IMR-90 (cell line): Measurements from ENCODE around the gene SIGLEC15. TPM values are rescaled to one million over a fixed set of nuclear protein-coding genes. Genes with fewer than 3 reads are reported as not detected.

Experiments used
- ATAC-seq: fragments of 200-7000 bp; cut with Tn5 transposase; 2 replicates; pipeline ENCODE4 v1.9.1; 2020; ENCODE audit warnings: low read depth, mild to moderate bottlenecking, moderate library complexity
- BruUV-seq: library from RNA; stranded (reverse); fragments of 400-500 nt; replicated peaks from 2 replicates; lab custom pipeline; 2021; lab: Mats Ljungman, UMichigan
- CTCF ChIA-PET: fragments of 300-600 bp; formaldehyde crosslinking; extraction: SDS; loops from one replicate; lab custom pipeline; 2021; ENCODE audit warnings: antibody characterized with exemption; lab: Yijun Ruan, JAX
- POLR2A ChIA-PET: fragments of 300-600 bp; sonication (Branson Sonifier 250); formaldehyde crosslinking; loops from one replicate; lab custom pipeline; 2022; ENCODE audit warnings: antibody characterized with exemption; ENCODE audit not compliant: unreplicated experiment; lab: Charles Lee
- DNase-seq: peaks from one replicate; pipeline ENCODE4 v3.0.0; 2013
- H2AFZ ChIP-seq: replicated peaks from 2 replicates; pipeline ENCODE3; 2013; ENCODE audit warnings: low read length, mild to moderate bottlenecking; ENCODE audit not compliant: poor library complexity
- H2AK5ac ChIP-seq: 2 replicates; pipeline ENCODE4 v1.6.1; 2013; ENCODE audit warnings: low read depth, low read length, inconsistent platforms
- H2AK9ac ChIP-seq: replicated peaks from 2 replicates; pipeline ENCODE3; 2013; ENCODE audit warnings: mild to moderate bottlenecking, low read depth, low read length, moderate library complexity; ENCODE audit not compliant: poor library complexity
- H2BK120ac ChIP-seq: 2 replicates; pipeline ENCODE4 v1.6.1; 2013; ENCODE audit warnings: low read depth, low read length, inconsistent platforms
- H2BK15ac ChIP-seq: 3 replicates; pipeline ENCODE4 v1.6.1; 2013; ENCODE audit warnings: low read depth, low read length, inconsistent platforms
- H2BK20ac ChIP-seq: 2 replicates; pipeline ENCODE4 v1.6.1; 2013; ENCODE audit warnings: low read depth, mild to moderate bottlenecking, inconsistent platforms, low read length, moderate library complexity
- H2BK5ac ChIP-seq: 2 replicates; pipeline ENCODE4 v1.6.1; 2013; ENCODE audit warnings: mild to moderate bottlenecking, low read depth, low read length, inconsistent platforms; ENCODE audit not compliant: poor library complexity, severe bottlenecking
- H3K14ac ChIP-seq: replicated peaks from 2 replicates; pipeline ENCODE4 v1.6.1; 2013; ENCODE audit warnings: low read depth, low read length, inconsistent platforms
- H3K18ac ChIP-seq: 2 replicates; pipeline ENCODE4 v1.6.1; 2013; ENCODE audit warnings: low read depth, low read length, control low read depth
- H3K23ac ChIP-seq: 2 replicates; pipeline ENCODE4 v1.6.1; 2013; ENCODE audit warnings: low read depth, low read length, inconsistent platforms
- H3K27ac ChIP-seq: 2 replicates; pipeline ENCODE4 v1.5.1; 2013; ENCODE audit warnings: mild to moderate bottlenecking, control low read depth, low read length; ENCODE audit not compliant: insufficient read depth
- H3K27me3 ChIP-seq: 2 replicates; pipeline ENCODE4 v1.6.1; 2013; ENCODE audit warnings: low read length; ENCODE audit not compliant: control insufficient read depth, insufficient read depth
- H3K36me3 ChIP-seq: 2 replicates; pipeline ENCODE4 v1.6.1; 2013; ENCODE audit warnings: low read length, mixed read lengths; ENCODE audit not compliant: control insufficient read depth, insufficient read depth
- H3K4ac ChIP-seq: 2 replicates; pipeline ENCODE4 v1.6.1; 2013; ENCODE audit warnings: low read depth, low read length, inconsistent platforms
- H3K4me1 ChIP-seq: 2 replicates; pipeline ENCODE4 v1.6.1; 2013; ENCODE audit warnings: low read length, mixed read lengths; ENCODE audit not compliant: control insufficient read depth, insufficient read depth
- H3K4me2 ChIP-seq: 2 replicates; pipeline ENCODE4 v1.6.1; 2013; ENCODE audit warnings: low read depth, mild to moderate bottlenecking, control low read depth, low read length, moderate library complexity
- H3K4me3 ChIP-seq: 2 replicates; pipeline ENCODE4 v1.5.1; 2013; ENCODE audit warnings: low read depth, mild to moderate bottlenecking, control low read depth, low read length, moderate library complexity; ENCODE audit not compliant: insufficient read depth
- H3K56ac ChIP-seq: 2 replicates; pipeline ENCODE4 v1.6.1; 2013; ENCODE audit warnings: low read length, inconsistent platforms; ENCODE audit not compliant: insufficient read depth; ENCODE audit errors: extremely low read depth
- H3K79me1 ChIP-seq, 2 experiments: 2 replicates each; pipeline ENCODE4 v1.6.1; 2013; ENCODE audit warnings: low read length in 2 of 2, inconsistent platforms in 1 of 2, low read depth in 1 of 2
- H3K9ac ChIP-seq: 2 replicates; pipeline ENCODE4 v1.6.1; 2013; ENCODE audit warnings: low read depth, low read length, control low read depth
- H3K9me1 ChIP-seq: 2 replicates; pipeline ENCODE4 v1.6.1; 2013; ENCODE audit warnings: low read length, inconsistent platforms; ENCODE audit not compliant: insufficient read depth
- H3K9me3 ChIP-seq: 2 replicates; pipeline ENCODE4 v1.6.1; 2013; ENCODE audit warnings: low read length; ENCODE audit not compliant: control insufficient read depth, insufficient read depth
- H4K20me1 ChIP-seq: 2 replicates; pipeline ENCODE4 v1.6.1; 2013; ENCODE audit warnings: low read length, inconsistent platforms; ENCODE audit not compliant: insufficient read depth
- H4K5ac ChIP-seq: 2 replicates; pipeline ENCODE4 v1.6.1; 2013; ENCODE audit warnings: mild to moderate bottlenecking, low read depth, low read length, control low read depth
- H4K8ac ChIP-seq, 2 experiments: 2 replicates each; pipeline ENCODE4 v1.6.1; 2013; ENCODE audit warnings: low read depth in 2 of 2, low read length in 2 of 2, control low read depth in 1 of 2, inconsistent platforms in 1 of 2
- H4K91ac ChIP-seq: 2 replicates; pipeline ENCODE4 v1.6.1; 2013; ENCODE audit warnings: low read depth, low read length, inconsistent platforms; ENCODE audit not compliant: insufficient read depth
- ELK1 ChIP-seq: fragments of 150-350 bp; IDR thresholded peaks from 2 replicates; pipeline ENCODE4 v1.6.1; 2016; ENCODE audit warnings: low read depth, mild to moderate bottlenecking, low read length, moderate library complexity, borderline replicate concordance
- FOS ChIP-seq: fragments of 150-350 bp; IDR thresholded peaks from 2 replicates; pipeline ENCODE4 v1.6.1; 2016; ENCODE audit warnings: low read depth, low read length
- MAFK ChIP-seq: IDR thresholded peaks from 2 replicates; pipeline ENCODE4 v1.6.1; 2012; ENCODE audit warnings: low read depth, low read length, improper control_type of control experiment
- RCOR1 ChIP-seq: IDR thresholded peaks from 2 replicates; pipeline ENCODE4 v1.6.1; 2012; ENCODE audit warnings: mild to moderate bottlenecking, low read length, improper control_type of control experiment; ENCODE audit not compliant: insufficient replicate concordance
- RFX5 ChIP-seq: IDR thresholded peaks from 2 replicates; pipeline ENCODE4 v1.8.0; 2012; ENCODE audit warnings: low read depth, mild to moderate bottlenecking, low read length, moderate library complexity
- WGBS, 2 experiments: methylation state at CpG; one replicate each; pipeline versions ENCODE4 v1.1.5 to v1.1.7; 2013; ENCODE audit warnings: missing lambda C conversion rate in 2 of 2; ENCODE audit not compliant: insufficient read length in 1 of 2; ENCODE audit errors: extremely low coverage in 2 of 2; 5-methylcytosine and 5-hydroxymethylcytosine counted together
- dilution Hi-C: fragments of 300-500 bp; cut with HindIII; formaldehyde crosslinking; loops from one replicate; pipeline ENCODE4 v1.14.3; 2018; ENCODE audit warnings: low sequenced_read_pairs; ENCODE audit not compliant: unreplicated experiment
- in situ Hi-C: fragments of 300-500 bp; cut with MboI; formaldehyde crosslinking; loops from 3 replicates; pipeline ENCODE4 v1.14.3; 2019; ENCODE audit warnings: low sequenced_read_pairs, inconsistent platforms, mixed read lengths
- intact Hi-C: fragments of 100-400 bp; cut with micrococcal nuclease; formaldehyde crosslinking; loops from 2 replicates; pipeline ENCODE4 v1.10.0; 2022
- polyA plus RNA-seq, 3 experiments: library from polyadenylated mRNA; depleted of rRNA; stranded (reverse); fragments of >200 nt; gene quantifications; 2 replicates each; pipeline ENCODE4 v1.2.3, GENCODE V29; 2012; ENCODE audit warnings: low replicate concordance in 1 of 3
- total RNA-seq: library from RNA; depleted of rRNA; stranded (reverse); fragments of >200 nt; gene quantifications from 2 replicates; pipeline ENCODE4 v1.2.3, GENCODE V29; 2012
- TF ChIP-seq, protein P1 (sequence below): conservative IDR thresholded peaks from 2 replicates; pipeline ENCODE4 v1.5.1; 2012; ENCODE audit warnings: mild to moderate bottlenecking, low read depth, low read length, improper control_type of control experiment

SIGLEC15 gene
- total and polyA plus RNA-seq, 2 of the 4 experiments (the other 2 are of a cell fraction), result 1.1 to 1.8 TPM

- no peak overlapping the region for H3K4me3 ChIP-seq
- intact Hi-C loops (no loop called here), dilution Hi-C loops (no loop called here), in situ Hi-C loops (no loop called here)
- no peak overlapping the region for H3K4me2 ChIP-seq
- H3K9ac ChIP-seq, result no peak overlapping the region
- ChIA-PET POLR2A (no interaction called here), CTCF (no interaction called here)
- no peak overlapping the region for H3K23ac ChIP-seq
- no peak overlapping the region for H2BK15ac ChIP-seq
- no peaks in the 10 kb centered on the region for H3K9me3 ChIP-seq
- no peak overlapping the region for H3K18ac ChIP-seq
- TF ChIP-seq, protein P1, sequence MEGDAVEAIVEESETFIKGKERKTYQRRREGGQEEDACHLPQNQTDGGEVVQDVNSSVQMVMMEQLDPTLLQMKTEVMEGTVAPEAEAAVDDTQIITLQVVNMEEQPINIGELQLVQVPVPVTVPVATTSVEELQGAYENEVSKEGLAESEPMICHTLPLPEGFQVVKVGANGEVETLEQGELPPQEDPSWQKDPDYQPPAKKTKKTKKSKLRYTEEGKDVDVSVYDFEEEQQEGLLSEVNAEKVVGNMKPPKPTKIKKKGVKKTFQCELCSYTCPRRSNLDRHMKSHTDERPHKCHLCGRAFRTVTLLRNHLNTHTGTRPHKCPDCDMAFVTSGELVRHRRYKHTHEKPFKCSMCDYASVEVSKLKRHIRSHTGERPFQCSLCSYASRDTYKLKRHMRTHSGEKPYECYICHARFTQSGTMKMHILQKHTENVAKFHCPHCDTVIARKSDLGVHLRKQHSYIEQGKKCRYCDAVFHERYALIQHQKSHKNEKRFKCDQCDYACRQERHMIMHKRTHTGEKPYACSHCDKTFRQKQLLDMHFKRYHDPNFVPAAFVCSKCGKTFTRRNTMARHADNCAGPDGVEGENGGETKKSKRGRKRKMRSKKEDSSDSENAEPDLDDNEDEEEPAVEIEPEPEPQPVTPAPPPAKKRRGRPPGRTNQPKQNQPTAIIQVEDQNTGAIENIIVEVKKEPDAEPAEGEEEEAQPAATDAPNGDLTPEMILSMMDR, result no peak
- TF ChIP-seq ELK1 (no peak), RCOR1 (no peak), FOS (no peak), MAFK (no peak), RFX5 (no peak)
- BruUV-seq, result no TSS peak
- no peaks in the 10 kb centered on the region for H4K20me1 ChIP-seq
- H3K27ac ChIP-seq, result no peak overlapping the region
- H4K5ac ChIP-seq, result no peak overlapping the region
- H2AK5ac ChIP-seq, result no peak overlapping the region
- peaks cover 6 to 12% of the 10 kb centered on the region in 2 experiments for H3K79me1 ChIP-seq
- H3K4ac ChIP-seq, result no peak overlapping the region
- H4K91ac ChIP-seq, result no peak overlapping the region
- no peak for DNase-seq
- no peak overlapping the region for H2BK5ac ChIP-seq
- ATAC-seq, result peak; percentile 33; the same call in 1 of the 2 replicates
- H3K14ac ChIP-seq, result no peak overlapping the region
- peaks cover 35% of the 10 kb centered on the region for H3K36me3 ChIP-seq
- H2BK120ac ChIP-seq, result no peak overlapping the region
- no peaks in the 10 kb centered on the region for H3K27me3 ChIP-seq
- H3K9me1 ChIP-seq, result no peaks in the 10 kb centered on the region; the same call in 1 of the 2 replicates
- H2AFZ ChIP-seq, result no peak overlapping the region
- H2AK9ac ChIP-seq, result no peak overlapping the region
- no CpG with 5 or more reads among the region's 5 CpGs for WGBS, 2 experiments
- H2BK20ac ChIP-seq, result no peak overlapping the region
- no peak overlapping the region for H4K8ac ChIP-seq
- 0 out of 2 replicates have a peak, but pooled peaks cover 2% of the 10 kb centered on the region for H3K4me1 ChIP-seq
- no peak overlapping the region for H3K56ac ChIP-seq
Observed at GRCh38 chr18:45887585-45887984, 62.1 kb downstream of the SIGLEC15 start.
